ENCODE data around the gene ATP11A. TPM values are rescaled to one million over a fixed set of nuclear protein-coding genes. Genes with fewer than 3 reads are reported as not detected.
A peak's percentile ranks its signal among the peaks of the same experiment; 100 is the strongest.

The ATP11A gene
- total and polyA plus RNA-seq, 11 donors, result 20.5 to 146 (median 91.2) TPM

- H3K36me3 ChIP-seq, result no peaks in the 10 kb centered on the region
- no peaks in the 10 kb centered on the region for H3K27me3 ChIP-seq
- DNase-seq, result no peak
- no peak for ATAC-seq
- H3K4me1 ChIP-seq, result peaks cover 0 to 85% (median 30%) of the 10 kb centered on the region in 12 donors
- TF ChIP-seq POLR2A (IDR thresholded peaks at IDR 0.05), result no peak
- TF ChIP-seq, protein P1, sequence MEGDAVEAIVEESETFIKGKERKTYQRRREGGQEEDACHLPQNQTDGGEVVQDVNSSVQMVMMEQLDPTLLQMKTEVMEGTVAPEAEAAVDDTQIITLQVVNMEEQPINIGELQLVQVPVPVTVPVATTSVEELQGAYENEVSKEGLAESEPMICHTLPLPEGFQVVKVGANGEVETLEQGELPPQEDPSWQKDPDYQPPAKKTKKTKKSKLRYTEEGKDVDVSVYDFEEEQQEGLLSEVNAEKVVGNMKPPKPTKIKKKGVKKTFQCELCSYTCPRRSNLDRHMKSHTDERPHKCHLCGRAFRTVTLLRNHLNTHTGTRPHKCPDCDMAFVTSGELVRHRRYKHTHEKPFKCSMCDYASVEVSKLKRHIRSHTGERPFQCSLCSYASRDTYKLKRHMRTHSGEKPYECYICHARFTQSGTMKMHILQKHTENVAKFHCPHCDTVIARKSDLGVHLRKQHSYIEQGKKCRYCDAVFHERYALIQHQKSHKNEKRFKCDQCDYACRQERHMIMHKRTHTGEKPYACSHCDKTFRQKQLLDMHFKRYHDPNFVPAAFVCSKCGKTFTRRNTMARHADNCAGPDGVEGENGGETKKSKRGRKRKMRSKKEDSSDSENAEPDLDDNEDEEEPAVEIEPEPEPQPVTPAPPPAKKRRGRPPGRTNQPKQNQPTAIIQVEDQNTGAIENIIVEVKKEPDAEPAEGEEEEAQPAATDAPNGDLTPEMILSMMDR (IDR thresholded peaks at IDR 0.05), result no peak
- H3K27ac ChIP-seq, result peak overlapping the region in 11 of 12 donors; percentile 44 to 85 (median 65)
- H3K4me3 ChIP-seq, result no peak overlapping the region
- intact Hi-C loops (cut with DNase I), result no loop called here
- no peaks in the 10 kb centered on the region for H3K9me3 ChIP-seq
- WGBS, 4 donors, result 48 to 76% (median 66%) methylated on average over 18 of the region's 18 CpGs
Observed at GRCh38 chr13:112771877-112772538, 82.2 kb downstream of the ATP11A start.

DNA sequence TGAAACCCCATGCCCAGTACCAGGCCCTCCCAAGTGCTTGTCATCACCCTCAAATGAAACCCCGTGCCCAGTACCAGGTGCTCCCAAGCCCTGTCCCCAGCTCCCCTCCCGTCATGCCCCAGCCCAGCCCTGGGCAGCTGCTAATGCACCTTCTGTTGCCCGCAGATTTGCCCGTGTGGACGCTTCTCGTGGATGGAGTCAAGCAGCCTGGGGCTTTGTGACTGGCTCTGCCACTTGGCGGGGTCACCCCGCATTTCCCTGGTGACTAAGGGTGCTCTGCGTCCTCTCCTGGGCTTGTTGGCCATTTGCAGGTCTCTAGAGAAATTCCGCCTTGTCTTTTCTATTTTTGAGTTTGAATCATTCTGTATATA lies 82.7 kb downstream of the ATP11A start:
- Histone ChIP-seq H3K4me1 (peaks cover 0 to 90% (median 31%) of the 10 kb centered on the region in 12 donors), H3K27ac (peak overlapping the region in 3 of 12 donors; percentile 79 to 85 (median 83))
- peak in 2 of 4 donors; percentile 17 to 41 for ATAC-seq

DNA sequence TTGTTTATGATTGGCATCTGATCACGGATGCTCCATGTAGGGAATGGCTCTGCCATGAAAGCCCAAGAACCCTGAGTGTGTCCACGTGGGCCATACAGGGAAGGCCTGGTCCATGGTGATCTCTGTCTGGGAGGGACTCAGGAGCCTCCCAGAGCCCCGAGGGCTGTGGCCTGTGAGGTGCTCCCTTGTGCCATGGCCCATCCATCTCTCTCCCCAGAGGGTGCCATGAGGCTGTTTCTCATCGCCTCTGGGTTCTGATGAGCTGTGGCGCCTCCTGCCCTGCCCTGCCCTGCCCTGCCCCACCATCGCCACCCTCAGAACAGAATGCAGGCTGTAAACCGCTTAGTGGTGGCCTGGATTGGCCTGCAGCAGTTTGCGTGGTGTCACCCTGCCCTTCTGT lies 83.1 kb downstream of the ATP11A start:
- H3K27ac ChIP-seq, result peak overlapping the region in 3 of 12 donors; percentile 79 to 85 (median 83)
- no peak for ATAC-seq
- TF ChIP-seq POLR2A (IDR thresholded peaks at IDR 0.05), result no peak
- TF ChIP-seq, protein P1 (IDR thresholded peaks at IDR 0.05), result no peak
- H3K9me3 ChIP-seq, result no peaks in the 10 kb centered on the region
- H3K4me3 ChIP-seq, result no peak overlapping the region
- intact Hi-C loops (cut with DNase I), result no loop called here
- H3K36me3 ChIP-seq, result no peaks in the 10 kb centered on the region
- peaks cover 0 to 93% (median 35%) of the 10 kb centered on the region in 12 donors for H3K4me1 ChIP-seq
- DNase-seq, result no peak
- 94 to 98% (median 96%) methylated on average over 8 of the region's 8 CpGs for WGBS, 4 donors
- H3K27me3 ChIP-seq, result no peaks in the 10 kb centered on the region

More for the DNA sequence above, 82.7 kb downstream of the ATP11A start:
- intact Hi-C loops (cut with DNase I), result no loop called here
- Histone ChIP-seq H3K9me3 (no peaks in the 10 kb centered on the region), H3K27me3 (no peaks in the 10 kb centered on the region), H3K4me3 (no peak overlapping the region), H3K36me3 (no peaks in the 10 kb centered on the region)
- no peak for TF ChIP-seq POLR2A (IDR thresholded peaks at IDR 0.05)
- 69 to 96% (median 89%) methylated on average over 10 of the region's 10 CpGs for WGBS, 4 donors
- no peak for DNase-seq

DNA sequence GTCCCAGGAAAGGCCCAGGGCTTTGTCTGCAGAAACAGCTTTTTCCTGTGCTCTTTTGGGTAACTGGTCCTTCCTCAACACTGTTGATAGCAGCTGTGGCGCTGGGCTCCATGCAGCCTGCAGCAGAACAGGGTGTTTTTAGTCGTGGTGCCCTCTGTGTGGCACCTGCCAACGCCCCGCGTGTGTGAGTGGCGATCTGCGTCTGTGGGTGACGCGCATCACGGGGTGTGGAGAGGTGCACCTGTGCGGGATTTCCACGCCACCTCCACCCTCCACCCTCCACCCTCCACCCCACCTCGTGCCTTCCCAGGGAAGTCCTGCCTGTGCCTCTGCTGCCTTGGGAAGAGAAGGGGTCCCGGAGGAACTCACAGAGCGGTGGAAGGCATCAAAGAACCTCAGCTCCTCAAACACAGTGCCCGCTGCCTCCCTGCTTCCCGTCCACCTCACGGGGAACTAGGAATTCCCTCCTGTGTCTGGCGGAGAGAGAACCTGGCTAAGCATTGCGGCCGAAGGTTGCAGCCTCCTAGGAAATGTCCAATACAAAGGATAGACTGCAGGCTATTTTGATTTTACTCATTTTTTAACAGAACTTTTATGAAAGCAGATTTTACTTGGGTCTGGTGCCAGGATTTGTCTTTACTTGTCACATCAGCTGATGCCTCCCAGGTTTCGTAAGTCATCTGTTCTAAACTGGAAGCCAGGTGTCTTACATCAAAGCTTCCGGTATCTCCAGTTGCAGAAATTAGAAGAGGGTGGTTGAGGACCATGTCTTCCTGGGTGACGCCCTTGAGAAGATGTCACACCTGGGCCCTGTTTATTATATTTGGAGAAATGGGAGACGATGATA lies 84.0 kb downstream of the ATP11A start:
- DNase-seq (no peak), ATAC-seq (no peak)
- H3K27ac ChIP-seq, result peak overlapping the region in 1 of 12 donors; percentile 85
- TF ChIP-seq, protein P1 (IDR thresholded peaks at IDR 0.05), result no peak
- TF ChIP-seq POLR2A (IDR thresholded peaks at IDR 0.05), result no peak
- intact Hi-C loops (cut with DNase I), result no loop called here
- no peak overlapping the region for H3K4me3 ChIP-seq
- H3K27me3 ChIP-seq, result no peaks in the 10 kb centered on the region
- H3K9me3 ChIP-seq, result no peaks in the 10 kb centered on the region
- peaks cover 0 to 87% (median 33%) of the 10 kb centered on the region in 12 donors for H3K4me1 ChIP-seq
- H3K36me3 ChIP-seq, result no peaks in the 10 kb centered on the region
- 84 to 90% (median 87%) methylated on average over 19 to 25 of the region's 25 CpGs for WGBS, 4 donors
